KMS-11 (cell line): ENCODE measurements around the gene COX7A1.
"Not testable (repeated sequence)": the region's sequence is repeated elsewhere in the genome, so short reads cannot be mapped to it uniquely, and the experiment has no call there.

Source experiments
- H2AFZ ChIP-seq: fragments of 200-600 bp; sonication (generic); 2 replicates; pipeline ENCODE4 v1.6.1; 2016; ENCODE audit warnings: antibody characterized with exemption, mixed run types, low read depth
- H3K27ac ChIP-seq: fragments of 200-600 bp; sonication (generic); 2 replicates; pipeline ENCODE4 v1.6.1; 2016; ENCODE audit warnings: mild to moderate bottlenecking, mixed run types
- H3K27me3 ChIP-seq: fragments of 200-600 bp; sonication (generic); 2 replicates; pipeline ENCODE4 v1.6.1; 2017; ENCODE audit warnings: mild to moderate bottlenecking, low read depth, mixed run types, moderate library complexity; ENCODE audit not compliant: insufficient read depth
- H3K36me3 ChIP-seq: fragments of 200-600 bp; sonication (generic); 2 replicates; pipeline ENCODE4 v1.6.1; 2017; ENCODE audit warnings: mild to moderate bottlenecking, mixed run types; ENCODE audit not compliant: insufficient read depth
- H3K4me1 ChIP-seq: fragments of 200-600 bp; sonication (generic); 2 replicates; pipeline ENCODE4 v1.6.1; 2016; ENCODE audit warnings: mild to moderate bottlenecking, low read depth, mixed run types; ENCODE audit not compliant: poor library complexity, severe bottlenecking
- H3K4me2 ChIP-seq: fragments of 200-600 bp; sonication (generic); 2 replicates; pipeline ENCODE4 v1.7.0; 2016; ENCODE audit warnings: mild to moderate bottlenecking, mixed run types
- H3K4me3 ChIP-seq: fragments of 200-600 bp; sonication (generic); IDR thresholded peaks from 2 replicates; pipeline ENCODE4 v1.6.1; 2017; ENCODE audit warnings: low read depth, low read length, mixed read lengths; ENCODE audit not compliant: insufficient read depth
- H3K79me2 ChIP-seq: fragments of 200-600 bp; sonication (generic); 2 replicates; pipeline ENCODE4 v1.6.1; 2016; ENCODE audit warnings: low read depth, mixed run types; ENCODE audit not compliant: insufficient read depth
- H3K9ac ChIP-seq: fragments of 200-600 bp; sonication (generic); 2 replicates; pipeline ENCODE4 v1.6.1; 2016; ENCODE audit warnings: mild to moderate bottlenecking, mixed run types
- H4K20me1 ChIP-seq: fragments of 200-600 bp; sonication (generic); 2 replicates; pipeline ENCODE4 v1.6.1; 2016; ENCODE audit warnings: mild to moderate bottlenecking, mixed run types; ENCODE audit not compliant: insufficient read depth
- CTCF ChIP-seq: fragments of 200-600 bp; sonication (generic); conservative IDR thresholded peaks from 2 replicates; pipeline ENCODE4 v1.6.1; 2017; ENCODE audit warnings: low read depth, mild to moderate bottlenecking, antibody characterized with exemption, low read length, moderate library complexity, mixed read lengths

The COX7A1 gene

DNA sequence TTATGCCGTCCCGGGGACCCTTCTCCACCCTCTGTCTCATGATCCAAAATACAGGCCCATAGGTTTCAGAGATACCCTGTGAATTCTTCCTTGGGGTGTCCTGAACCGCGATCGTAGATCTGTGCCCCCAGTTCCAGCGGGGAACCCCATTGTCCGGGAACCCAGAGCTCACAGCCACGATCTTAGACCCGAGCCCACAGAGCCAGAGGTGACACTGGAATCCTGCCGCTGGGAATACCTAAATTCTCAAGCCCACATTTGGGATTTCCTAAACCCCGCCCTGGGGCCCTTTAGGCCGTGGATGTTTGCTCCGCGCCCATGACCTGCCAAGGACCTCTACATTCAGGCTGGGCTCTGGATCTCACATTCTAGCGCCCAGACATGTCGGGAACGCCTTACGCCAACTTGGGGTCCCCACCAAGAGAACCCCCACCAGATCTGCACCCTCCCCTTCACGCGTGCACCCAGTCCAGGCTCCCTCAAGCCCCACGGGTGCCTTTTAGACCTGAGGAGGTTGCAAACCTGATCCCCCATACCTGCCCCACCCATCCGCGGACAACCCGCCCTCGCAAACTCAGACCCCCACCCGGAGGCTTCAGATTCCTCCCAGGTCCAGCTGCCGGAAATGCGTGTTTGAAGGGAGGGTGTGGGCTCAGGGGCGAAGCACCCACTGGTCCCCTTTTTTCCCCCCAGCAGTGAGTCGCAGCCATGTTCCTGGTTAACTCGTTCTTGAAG lies 11.8 kb downstream of the COX7A1 start:
- Histone ChIP-seq H3K79me2 (peaks cover 18% of the 10 kb centered on the region; the same call in 1 of the 2 replicates), H3K4me2 (peak overlapping the region; percentile 93), H2AFZ (peak overlapping the region; percentile 82), H3K4me1 (peaks cover 42% of the 10 kb centered on the region), H3K9ac (peak overlapping the region; percentile 91), H3K27me3 (no peaks in the 10 kb centered on the region), H3K27ac (peak overlapping the region; percentile 88), H4K20me1 (no peaks in the 10 kb centered on the region), H3K4me3 (no peak overlapping the region), H3K36me3 (peaks cover 4% of the 10 kb centered on the region; the same call in 1 of the 2 replicates)
- no peak for TF ChIP-seq CTCF

- H3K27me3 ChIP-seq, result no peaks in the 10 kb centered on the region
- peak within 1 kb of the TSS; percentile 93 for H3K4me2 ChIP-seq
Observed at GRCh38 chr19:36139473-36140303, 12.6 kb downstream of the COX7A1 start, which contains the start of gene CAPNS1. Gene CAPNS1 (plus strand): TSS chr19:36140066. CDS start chr19:36141012, 946 bp downstream.

DNA sequence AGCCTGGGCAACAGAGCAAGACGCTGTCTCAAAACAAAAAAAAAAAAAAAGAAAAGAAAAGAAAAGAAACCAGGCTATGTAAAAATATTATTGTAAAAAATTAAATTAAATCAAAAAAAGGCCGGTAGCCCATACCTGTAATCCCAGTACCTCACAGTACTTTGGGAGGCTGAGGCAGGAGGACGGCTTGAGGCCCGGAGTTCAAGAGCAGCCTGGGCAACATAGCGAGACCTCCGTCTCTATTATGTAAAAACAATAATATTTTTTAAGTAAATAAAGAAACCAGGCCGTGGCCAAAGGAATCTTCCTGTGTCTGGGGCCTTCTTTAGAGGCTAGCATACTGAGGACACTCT lies 13.2 kb downstream of the COX7A1 start:
- no peaks in the 10 kb centered on the region for H4K20me1 ChIP-seq
- H3K27ac ChIP-seq, result peak overlapping the region; percentile 88
- H3K79me2 ChIP-seq, result peaks cover 18% of the 10 kb centered on the region; the same call in 1 of the 2 replicates
- H2AFZ ChIP-seq, result peak overlapping the region; percentile 82
- no peak for TF ChIP-seq CTCF
- no peak overlapping the region for H3K4me3 ChIP-seq
- peaks cover 42% of the 10 kb centered on the region for H3K4me1 ChIP-seq
- no peaks in the 10 kb centered on the region for H3K27me3 ChIP-seq
- H3K4me2 ChIP-seq, result peak overlapping the region; percentile 59
- H3K36me3 ChIP-seq, result peaks cover 4% of the 10 kb centered on the region; the same call in 1 of the 2 replicates
- H3K9ac ChIP-seq, result peak overlapping the region; percentile 91

More at GRCh38 chr19:36139473-36140303, 12.6 kb downstream of the COX7A1 start, which contains the start of gene CAPNS1:
- Histone ChIP-seq H3K4me1 (peaks cover 42% of the 10 kb centered on the region), H3K79me2 (peaks cover 18% of the 10 kb centered on the region; the same call in 1 of the 2 replicates), H4K20me1 (no peaks in the 10 kb centered on the region), H3K4me3 (no peak within 1 kb of the TSS), H3K36me3 (peaks cover 4% of the 10 kb centered on the region; the same call in 1 of the 2 replicates), H3K27ac (peak within 1 kb of the TSS; percentile 88), H3K9ac (peak within 1 kb of the TSS; percentile 91), H2AFZ (peak within 1 kb of the TSS; percentile 82)
- 0 out of 2 replicates have a peak, but pooled peaks have one; percentile 38 for TF ChIP-seq CTCF

GRCh38 chr19:36136964-36137686 lies 15.1 kb downstream of the COX7A1 start:
- peaks cover 42% of the 10 kb centered on the region for H3K4me1 ChIP-seq
- no peaks in the 10 kb centered on the region for H4K20me1 ChIP-seq
- H3K36me3 ChIP-seq, result no peaks in the 10 kb centered on the region; the same call in 1 of the 2 replicates
- peak overlapping the region; percentile 81 for H3K4me2 ChIP-seq
- no peaks in the 10 kb centered on the region for H3K27me3 ChIP-seq
- no peak overlapping the region for H3K4me3 ChIP-seq
- peak overlapping the region; percentile 60 for H3K9ac ChIP-seq
- H2AFZ ChIP-seq, result peak overlapping the region; percentile 65
- peaks cover 18% of the 10 kb centered on the region; the same call in 1 of the 2 replicates for H3K79me2 ChIP-seq
- H3K27ac ChIP-seq, result peak overlapping the region; percentile 74
- no peak for TF ChIP-seq CTCF

DNA sequence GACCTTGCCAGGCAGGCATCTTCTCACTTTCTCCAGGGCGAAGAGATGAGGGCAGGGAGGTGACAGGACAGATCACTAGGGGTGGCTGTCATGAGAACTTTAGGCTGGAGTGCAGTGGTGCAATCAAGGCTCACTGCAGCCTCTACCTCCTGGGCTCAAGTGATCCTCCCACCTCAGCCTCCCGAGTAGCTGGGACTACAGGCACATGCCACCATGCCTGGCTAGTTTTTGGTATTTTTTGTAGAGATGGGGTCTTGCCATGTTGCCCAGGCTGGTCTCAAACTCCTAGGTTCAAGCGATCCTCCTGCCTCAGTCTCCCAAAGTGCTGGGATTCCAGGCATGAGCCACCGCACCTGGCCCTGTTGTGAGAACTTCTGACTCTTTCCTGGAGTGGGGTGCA lies 17.4 kb downstream of the COX7A1 start:
- not testable (repeated sequence) for H3K9ac ChIP-seq, H3K4me2 ChIP-seq, H2AFZ ChIP-seq, H3K79me2 ChIP-seq, H3K36me3 ChIP-seq, H3K27me3 ChIP-seq, H3K4me3 ChIP-seq, H3K27ac ChIP-seq, H4K20me1 ChIP-seq
- H3K4me1 ChIP-seq, result peaks cover 34% of the 10 kb centered on the region

DNA sequence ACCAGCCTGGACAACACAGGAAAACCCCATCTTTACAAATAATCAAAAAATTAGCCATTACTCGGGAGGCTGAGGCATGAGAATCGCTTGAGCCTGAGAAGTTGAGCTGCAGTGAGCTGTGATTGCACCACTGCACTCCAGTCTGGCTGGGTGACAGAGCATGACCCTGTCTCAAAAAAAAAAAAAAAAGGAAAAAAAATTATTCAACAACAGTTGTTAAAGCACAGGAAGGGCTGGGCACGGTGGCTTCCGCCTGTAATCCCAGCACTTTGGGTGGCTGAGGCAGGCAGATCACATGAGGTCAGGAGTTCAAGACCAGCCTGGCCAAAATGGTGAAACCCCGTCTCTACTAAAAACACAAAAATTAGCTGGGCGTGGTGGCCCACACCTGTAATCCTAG lies 21.0 kb downstream of the COX7A1 start:
- H3K27me3 ChIP-seq, H3K4me3 ChIP-seq, H3K36me3 ChIP-seq, H4K20me1 ChIP-seq, H2AFZ ChIP-seq, H3K9ac ChIP-seq, H3K79me2 ChIP-seq, H3K4me2 ChIP-seq, H3K27ac ChIP-seq: not testable (repeated sequence)
- H3K4me1 ChIP-seq, result peaks cover 11% of the 10 kb centered on the region
